Measurements from ENCODE around the gene RFX1. TPM values are rescaled to one million over a fixed set of nuclear protein-coding genes. Genes with fewer than 3 reads are reported as not detected.
A peak's percentile ranks its signal among the peaks of the same experiment; 100 is the strongest.

RFX1 gene
- total RNA-seq, 1 experiment from 2014 or later, result 14.9 TPM

DNA sequence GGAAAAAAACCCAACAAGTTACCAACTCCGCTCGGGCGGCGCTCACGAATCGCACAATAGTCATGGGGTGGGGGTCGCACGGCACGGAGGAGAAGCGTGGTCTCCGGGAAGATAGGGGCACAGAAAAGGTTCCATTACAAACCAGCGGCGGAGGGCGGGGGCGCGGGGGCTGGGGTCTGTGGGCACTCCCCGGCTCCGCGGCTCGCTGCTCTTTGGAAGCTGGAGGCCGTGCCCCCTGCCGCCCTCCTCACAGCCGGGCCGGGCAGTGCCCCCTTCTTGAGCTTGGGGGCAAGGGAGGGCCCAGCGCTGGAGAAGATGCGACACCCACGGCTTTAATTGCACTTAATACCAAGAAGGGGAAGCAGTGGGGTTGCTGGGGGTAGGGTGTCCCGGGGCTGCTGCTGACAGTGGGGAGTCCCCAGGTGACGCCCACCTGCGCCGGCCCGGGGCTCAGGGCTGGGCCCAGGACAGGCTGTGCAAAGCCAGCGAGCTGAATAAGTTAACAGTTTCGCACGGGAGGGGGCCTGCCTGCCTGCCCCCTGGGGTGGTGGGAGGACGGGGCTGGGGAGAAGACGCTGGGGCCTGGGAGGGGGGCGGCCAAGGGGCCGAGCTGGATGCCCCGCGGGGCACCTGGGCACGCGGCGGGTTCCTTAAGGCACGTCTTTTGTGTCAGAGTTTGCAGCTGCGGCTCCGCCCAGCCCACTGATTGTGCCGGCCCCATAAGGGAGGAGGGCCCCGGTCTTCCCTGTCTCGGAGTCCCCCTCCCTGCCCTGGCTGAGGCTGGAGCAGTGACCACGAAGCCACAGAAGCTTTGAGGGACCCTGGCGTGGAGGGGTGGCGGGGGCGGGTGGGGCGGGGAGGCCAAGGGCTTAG lies 44.1 kb downstream of the RFX1 start:
- DNase-seq, result no peak
- Mint-ChIP-seq H3K36me3 (ENCODE audit: insufficient read depth, unreplicated experiment) (peaks cover 23% of the 10 kb centered on the region), H3K27me3 (ENCODE audit: unreplicated experiment) (no peaks in the 10 kb centered on the region), H3K27ac (ENCODE audit: unreplicated experiment) (no peak overlapping the region), H3K4me3 (ENCODE audit: low read depth, unreplicated experiment) (no peak overlapping the region), H3K4me1 (ENCODE audit: low read depth, unreplicated experiment) (no peaks in the 10 kb centered on the region), H3K9me3 (ENCODE audit: low read depth, unreplicated experiment) (no peaks in the 10 kb centered on the region)
- CTCF ChIA-PET, result no interaction called here
- intact Hi-C loops (cut with micrococcal nuclease; ENCODE audit: unreplicated experiment), result no loop called here
- BruUV-seq (replicated peaks), result no TSS peak
- TF ChIP-seq, protein P1, sequence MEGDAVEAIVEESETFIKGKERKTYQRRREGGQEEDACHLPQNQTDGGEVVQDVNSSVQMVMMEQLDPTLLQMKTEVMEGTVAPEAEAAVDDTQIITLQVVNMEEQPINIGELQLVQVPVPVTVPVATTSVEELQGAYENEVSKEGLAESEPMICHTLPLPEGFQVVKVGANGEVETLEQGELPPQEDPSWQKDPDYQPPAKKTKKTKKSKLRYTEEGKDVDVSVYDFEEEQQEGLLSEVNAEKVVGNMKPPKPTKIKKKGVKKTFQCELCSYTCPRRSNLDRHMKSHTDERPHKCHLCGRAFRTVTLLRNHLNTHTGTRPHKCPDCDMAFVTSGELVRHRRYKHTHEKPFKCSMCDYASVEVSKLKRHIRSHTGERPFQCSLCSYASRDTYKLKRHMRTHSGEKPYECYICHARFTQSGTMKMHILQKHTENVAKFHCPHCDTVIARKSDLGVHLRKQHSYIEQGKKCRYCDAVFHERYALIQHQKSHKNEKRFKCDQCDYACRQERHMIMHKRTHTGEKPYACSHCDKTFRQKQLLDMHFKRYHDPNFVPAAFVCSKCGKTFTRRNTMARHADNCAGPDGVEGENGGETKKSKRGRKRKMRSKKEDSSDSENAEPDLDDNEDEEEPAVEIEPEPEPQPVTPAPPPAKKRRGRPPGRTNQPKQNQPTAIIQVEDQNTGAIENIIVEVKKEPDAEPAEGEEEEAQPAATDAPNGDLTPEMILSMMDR (IDR thresholded peaks at IDR 0.05; ENCODE audit: unreplicated experiment), result no peak

DNA sequence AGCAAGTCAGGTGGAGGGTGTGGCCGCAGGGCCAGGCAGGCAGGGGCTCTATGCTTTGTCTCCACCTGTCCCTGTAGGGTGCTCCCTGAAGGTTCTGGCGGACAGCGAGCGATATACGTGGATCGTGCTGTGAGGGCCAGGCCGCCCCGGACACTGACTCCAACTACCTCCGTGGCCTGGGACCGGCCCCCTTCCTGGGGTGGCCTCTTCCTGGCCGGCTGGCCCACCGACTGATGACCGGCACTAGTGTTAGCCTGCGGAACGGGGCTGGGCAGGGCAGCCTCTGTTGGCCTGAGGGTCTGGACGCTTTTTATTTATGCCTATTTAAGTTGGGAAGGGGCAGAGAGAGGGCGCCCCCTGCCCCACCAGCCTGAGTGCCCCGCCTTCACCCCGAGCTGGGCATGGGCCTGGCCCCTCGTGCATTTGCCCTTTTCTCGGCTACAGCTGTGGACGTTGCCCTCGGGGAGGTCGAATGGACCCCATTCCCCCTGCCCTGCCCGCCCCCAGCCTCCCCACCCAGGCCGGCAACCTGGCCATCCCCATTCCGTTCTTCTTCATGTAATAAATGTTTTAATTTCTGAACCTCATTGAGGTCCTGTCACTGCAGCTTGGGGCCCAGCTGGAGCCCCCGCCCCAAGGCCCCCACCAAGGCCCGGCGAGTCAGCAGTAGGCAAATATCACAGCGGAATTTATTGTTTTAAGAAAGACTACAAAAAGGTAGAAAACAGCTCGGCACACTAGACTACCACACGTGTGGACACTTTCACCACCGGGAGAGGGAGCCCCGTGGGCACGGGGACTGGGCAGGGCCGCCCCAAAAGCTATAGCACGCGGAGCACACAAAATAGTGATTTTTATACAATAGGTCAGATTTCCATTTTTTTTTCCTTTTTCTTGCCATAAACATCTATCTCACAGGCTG lies 45.0 kb downstream of the RFX1 start:
- CTCF ChIA-PET, result interaction anchor here (1.3 kb wide), 1 partner anchor 71 kb away, joined by 3 read pairs; the partner anchor contains the start of gene IL27RA
- Mint-ChIP-seq H3K4me3 (ENCODE audit: low read depth, unreplicated experiment) (no peak overlapping the region), H3K9me3 (ENCODE audit: low read depth, unreplicated experiment) (no peaks in the 10 kb centered on the region), H3K27me3 (ENCODE audit: unreplicated experiment) (no peaks in the 10 kb centered on the region), H3K4me1 (ENCODE audit: low read depth, unreplicated experiment) (no peaks in the 10 kb centered on the region), H3K36me3 (ENCODE audit: insufficient read depth, unreplicated experiment) (peaks cover 29% of the 10 kb centered on the region), H3K27ac (ENCODE audit: unreplicated experiment) (no peak overlapping the region)
- TF ChIP-seq, protein P1 (IDR thresholded peaks at IDR 0.05; ENCODE audit: unreplicated experiment), result no peak
- intact Hi-C loops (cut with micrococcal nuclease; ENCODE audit: unreplicated experiment), result no loop called here
- no peak for DNase-seq
- no TSS peak for BruUV-seq (replicated peaks)

DNA sequence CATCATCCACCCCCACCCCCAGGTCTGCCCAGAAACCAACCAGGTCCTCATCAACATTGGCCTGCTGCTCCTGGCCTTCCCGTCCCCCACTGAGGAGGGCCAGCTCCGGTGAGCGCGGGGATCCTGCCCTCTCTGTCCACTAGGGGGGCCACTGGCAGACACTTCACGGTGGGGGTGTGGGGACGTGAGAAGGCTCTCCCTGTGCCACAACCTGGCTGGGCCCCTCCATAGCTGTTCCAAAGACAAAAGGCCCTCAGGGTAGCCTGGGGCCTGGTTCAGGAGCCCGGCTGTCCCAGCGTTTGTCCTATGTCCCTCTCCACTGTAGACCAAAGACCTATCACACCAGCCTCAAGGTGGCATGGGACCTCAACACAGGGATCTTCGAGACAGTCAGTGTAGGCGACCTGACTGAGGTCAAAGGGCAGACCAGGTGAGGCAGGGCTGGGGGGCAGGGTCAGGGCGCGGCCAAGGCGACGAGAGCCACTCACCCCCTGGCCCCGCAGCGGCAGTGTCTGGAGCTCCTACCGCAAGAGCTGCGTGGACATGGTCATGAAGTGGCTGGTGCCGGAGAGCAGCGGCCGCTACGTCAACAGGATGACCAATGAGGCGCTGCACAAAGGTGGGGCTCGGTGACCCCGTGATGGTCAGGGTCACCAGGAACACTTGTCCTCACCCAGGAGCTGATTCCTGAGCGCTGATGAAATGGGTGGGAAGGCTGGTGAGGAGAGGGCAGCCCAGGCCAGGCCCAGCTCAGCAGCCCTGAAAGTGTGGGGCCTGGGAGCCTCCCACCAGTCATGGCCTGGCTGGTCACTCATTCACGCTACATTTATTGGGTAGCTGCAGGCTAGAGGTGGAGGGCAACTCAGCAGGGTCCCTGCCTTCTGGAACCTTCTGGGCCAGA lies 45.9 kb downstream of the RFX1 start:
- BruUV-seq (replicated peaks), result no TSS peak
- H3K4me1 Mint-ChIP-seq (ENCODE audit: low read depth, unreplicated experiment), result no peaks in the 10 kb centered on the region
- H3K4me3 Mint-ChIP-seq (ENCODE audit: low read depth, unreplicated experiment), result no peak overlapping the region
- no peaks in the 10 kb centered on the region for H3K9me3 Mint-ChIP-seq (ENCODE audit: low read depth, unreplicated experiment)
- H3K27ac Mint-ChIP-seq (ENCODE audit: unreplicated experiment), result no peak overlapping the region
- TF ChIP-seq, protein P1 (IDR thresholded peaks at IDR 0.05; ENCODE audit: unreplicated experiment), result no peak
- no peaks in the 10 kb centered on the region for H3K27me3 Mint-ChIP-seq (ENCODE audit: unreplicated experiment)
- H3K36me3 Mint-ChIP-seq (ENCODE audit: insufficient read depth, unreplicated experiment), result peaks cover 33% of the 10 kb centered on the region
- intact Hi-C loops (cut with micrococcal nuclease; ENCODE audit: unreplicated experiment), result no loop called here
- DNase-seq, result peak; percentile 18
- CTCF ChIA-PET, result interaction anchor here (0.5 to 1.3 kb wide), 3 partner anchors 18 to 212 kb away, joined by 3 to 7 read pairs (median 4); partner anchors contain the start of gene IL27RA

Measured in Calu3 (cell line).